ENCODE measurements around the gene WNT11.

The WNT11 gene

GRCh38 chr11:76170468-76170867 lies 35.8 kb downstream of the WNT11 start:
- DNase-seq, result no peak

GRCh38 chr11:76169473-76169896 lies 36.8 kb downstream of the WNT11 start:
- DNase-seq, result no peak

GRCh38 chr11:76167590-76167989 lies 38.7 kb downstream of the WNT11 start:
- DNase-seq, result no peak

- no peak for DNase-seq
These were observed 40.0 kb downstream of the WNT11 start for GRCh38 chr11:76166314-76166713.

- no peak for DNase-seq
These were observed 41.2 kb downstream of the WNT11 start for GRCh38 chr11:76164861-76165751.

GRCh38 chr11:76164081-76164480 lies 42.2 kb downstream of the WNT11 start:
- no peak for DNase-seq

GRCh38 chr11:76163289-76163880 lies 42.9 kb downstream of the WNT11 start:
- DNase-seq, result no peak

GRCh38 chr11:76162336-76163288 lies 43.7 kb downstream of the WNT11 start:
- no peak for DNase-seq

- no peak for DNase-seq
These were observed 44.9 kb downstream of the WNT11 start for GRCh38 chr11:76161261-76161961.

GRCh38 chr11:76160856-76161255 lies 45.4 kb downstream of the WNT11 start:
- DNase-seq, result no peak

GRCh38 chr11:76159983-76160661 lies 46.2 kb downstream of the WNT11 start:
- DNase-seq, result no peak

- no peak for DNase-seq
These were observed 46.9 kb downstream of the WNT11 start for GRCh38 chr11:76159303-76159937.

GRCh38 chr11:76158394-76159302 lies 47.7 kb downstream of the WNT11 start:
- DNase-seq, result no peak

GRCh38 chr11:76157891-76158290 lies 48.4 kb downstream of the WNT11 start:
- no peak for DNase-seq

GRCh38 chr11:76156971-76157427 lies 49.3 kb downstream of the WNT11 start:
- DNase-seq, result no peak

GRCh38 chr11:76155500-76156227 lies 50.6 kb downstream of the WNT11 start:
- no peak for DNase-seq

- no peak for DNase-seq
These were observed 52.8 kb downstream of the WNT11 start for GRCh38 chr11:76153571-76153923.

GRCh38 chr11:76152741-76153570 lies 53.3 kb downstream of the WNT11 start:
- peak; percentile 24 for DNase-seq

Data from CD4-positive, alpha-beta T cell treated with Interleukin-21 for 1 hour (primary cell).